DOHH2 (cell line): Measurements from ENCODE around the gene GREB1L.

ENCODE experiments used
- EZH2phosphoT487 ChIP-seq: fragments of 200-600 bp; sonication (generic); IDR thresholded peaks from 2 replicates; pipeline ENCODE4 v1.6.1; 2017; ENCODE audit warnings: borderline replicate concordance, mild to moderate bottlenecking, antibody characterized with exemption, low read length, moderate library complexity, mixed read lengths
- TF ChIP-seq, protein P1 (sequence below): fragments of 200-600 bp; sonication (generic); IDR thresholded peaks from one replicate; pipeline ENCODE4 v1.5.1; 2014; ENCODE audit warnings: antibody characterized with exemption, mild to moderate bottlenecking, low read depth, low read length; ENCODE audit not compliant: poor library complexity, severe bottlenecking

GRCh38 chr18:21450503-21450902 lies 208.5 kb downstream of the GREB1L start:
- TF ChIP-seq, protein P1, sequence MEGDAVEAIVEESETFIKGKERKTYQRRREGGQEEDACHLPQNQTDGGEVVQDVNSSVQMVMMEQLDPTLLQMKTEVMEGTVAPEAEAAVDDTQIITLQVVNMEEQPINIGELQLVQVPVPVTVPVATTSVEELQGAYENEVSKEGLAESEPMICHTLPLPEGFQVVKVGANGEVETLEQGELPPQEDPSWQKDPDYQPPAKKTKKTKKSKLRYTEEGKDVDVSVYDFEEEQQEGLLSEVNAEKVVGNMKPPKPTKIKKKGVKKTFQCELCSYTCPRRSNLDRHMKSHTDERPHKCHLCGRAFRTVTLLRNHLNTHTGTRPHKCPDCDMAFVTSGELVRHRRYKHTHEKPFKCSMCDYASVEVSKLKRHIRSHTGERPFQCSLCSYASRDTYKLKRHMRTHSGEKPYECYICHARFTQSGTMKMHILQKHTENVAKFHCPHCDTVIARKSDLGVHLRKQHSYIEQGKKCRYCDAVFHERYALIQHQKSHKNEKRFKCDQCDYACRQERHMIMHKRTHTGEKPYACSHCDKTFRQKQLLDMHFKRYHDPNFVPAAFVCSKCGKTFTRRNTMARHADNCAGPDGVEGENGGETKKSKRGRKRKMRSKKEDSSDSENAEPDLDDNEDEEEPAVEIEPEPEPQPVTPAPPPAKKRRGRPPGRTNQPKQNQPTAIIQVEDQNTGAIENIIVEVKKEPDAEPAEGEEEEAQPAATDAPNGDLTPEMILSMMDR: no peak
- TF ChIP-seq EZH2phosphoT487: no peak
